SU-DHL-6 (cell line): ENCODE data around the gene SLC25A26.

ENCODE experiments used
- CTCF ChIP-seq: fragments of 200-600 bp; sonication (generic); IDR thresholded peaks from one replicate; pipeline ENCODE4 v1.5.1; 2017; ENCODE audit warnings: antibody characterized with exemption, mild to moderate bottlenecking, low read length, moderate library complexity; ENCODE audit not compliant: insufficient read depth, poor library complexity, severe bottlenecking
- EZH2phosphoT487 ChIP-seq: fragments of 200-600 bp; sonication (generic), shearing (Covaris generic); conservative IDR thresholded peaks from 2 replicates; pipeline ENCODE4 v1.6.1; 2018; ENCODE audit warnings: mild to moderate bottlenecking, antibody characterized with exemption, low read length, moderate library complexity, mixed read lengths

- TF ChIP-seq CTCF (no peak), EZH2phosphoT487 (no peak)
These were observed 190.2 kb downstream of the SLC25A26 start for GRCh38 chr3:66410976-66411375.
